GM12878 (cell line): ENCODE data around the gene GPC6. TPM values are rescaled to one million over a fixed set of nuclear protein-coding genes. Genes with fewer than 3 reads are reported as not detected.

Experiments used
- CBX3 ChIP-seq: fragments of 200-600 bp; sonication (generic); IDR thresholded peaks from 2 replicates; pipeline ENCODE4 v1.6.1; 2016; ENCODE audit warnings: low read depth, borderline replicate concordance
- GATAD2B ChIP-seq: fragments of 450-650 bp; conservative IDR thresholded peaks from 2 replicates; pipeline ENCODE4 v1.6.1; 2017; ENCODE audit warnings: low read depth, mild to moderate bottlenecking, moderate library complexity
- HDAC6 ChIP-seq: fragments of 200-600 bp; sonication (generic); IDR thresholded peaks from one replicate; pipeline ENCODE4 v1.8.0; 2017; ENCODE audit warnings: antibody characterized with exemption; ENCODE audit not compliant: unreplicated experiment
- NR2F1 ChIP-seq: fragments of 450-650 bp; conservative IDR thresholded peaks from 2 replicates; pipeline ENCODE4 v1.6.1; 2017; ENCODE audit warnings: mild to moderate bottlenecking
- ZNF384 ChIP-seq: IDR thresholded peaks from 2 replicates; pipeline ENCODE4 v1.6.1; 2012; ENCODE audit warnings: low read depth, mild to moderate bottlenecking, low read length, improper control_type of control experiment, borderline replicate concordance
- ZNF622 ChIP-seq: fragments of 450-650 bp; IDR thresholded peaks from 2 replicates; pipeline ENCODE4 v1.6.1; 2017; ENCODE audit warnings: mild to moderate bottlenecking, inconsistent platforms
- polyA plus RNA-seq, 11 experiments: library from polyadenylated mRNA; depleted of rRNA in 4 of 11; unstranded in 6 of 11; stranded (reverse) in 5 of 11; fragments of >200 nt; fragmentation: Nextera tagmentation in 4 of 11; fragmentation: Illumina TruSeq in 1 of 11; extraction: Ambion mirVana in 4 of 11; extraction: Trizol in 1 of 11; gene quantifications; 1 replicate in 1 of 11; 2 replicates in 10 of 11; pipeline versions ENCODE4 v1.2.1 to v1.2.3, GENCODE V29; 2011 to 2016; ENCODE audit warnings: inconsistent platforms in 2 of 11, missing spikeins in 2 of 11, low read depth in 1 of 11
- total RNA-seq, 4 experiments: library from RNA; depleted of rRNA in 3 of 4; stranded (reverse); fragments of >200 nt in 3 of 4; fragmentation: Illumina TruSeq in 1 of 4; extraction: Trizol in 1 of 4; gene quantifications; 2 replicates each; pipeline versions ENCODE4 v1.2.1 to v1.2.3, GENCODE V29; 2013 to 2021
- TF ChIP-seq, protein P1 (sequence below): fragments of 450-650 bp; IDR thresholded peaks from 2 replicates; pipeline ENCODE4 v1.6.1; 2017; ENCODE audit warnings: mild to moderate bottlenecking, moderate library complexity
- TF ChIP-seq, protein P2 (sequence below): fragments of 450-650 bp; conservative IDR thresholded peaks from 2 replicates; pipeline ENCODE4 v1.6.1; 2017; ENCODE audit warnings: mild to moderate bottlenecking, moderate library complexity

The GPC6 gene
- total and polyA plus RNA-seq, 10 of the 15 experiments (the other 5 are each of a cell fraction or from before 2014, with no cell fraction given), result 0.03 to 0.04 (median 0.03) TPM; not detected in 7

DNA sequence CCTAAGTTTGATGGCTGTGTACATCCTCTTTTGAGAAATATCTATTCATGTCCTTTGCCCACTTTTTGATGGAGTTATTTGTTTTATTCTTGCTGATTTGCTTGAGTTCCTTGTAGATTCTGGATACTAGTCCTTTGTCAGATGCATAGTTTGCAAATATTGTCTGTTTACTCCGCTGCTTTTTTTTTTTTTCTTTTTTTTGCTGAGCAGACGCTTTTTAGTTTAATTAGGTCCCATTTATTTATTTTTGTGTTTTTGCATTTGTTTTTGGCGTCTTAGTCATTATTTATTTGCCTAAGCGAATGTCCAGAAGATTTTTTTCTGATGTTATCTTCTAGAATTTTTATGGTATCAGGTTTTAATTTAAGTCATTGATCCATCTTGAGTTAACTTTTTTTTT, 114.9 kb downstream of the GPC6 start (continued):
- TF ChIP-seq, protein P1, sequence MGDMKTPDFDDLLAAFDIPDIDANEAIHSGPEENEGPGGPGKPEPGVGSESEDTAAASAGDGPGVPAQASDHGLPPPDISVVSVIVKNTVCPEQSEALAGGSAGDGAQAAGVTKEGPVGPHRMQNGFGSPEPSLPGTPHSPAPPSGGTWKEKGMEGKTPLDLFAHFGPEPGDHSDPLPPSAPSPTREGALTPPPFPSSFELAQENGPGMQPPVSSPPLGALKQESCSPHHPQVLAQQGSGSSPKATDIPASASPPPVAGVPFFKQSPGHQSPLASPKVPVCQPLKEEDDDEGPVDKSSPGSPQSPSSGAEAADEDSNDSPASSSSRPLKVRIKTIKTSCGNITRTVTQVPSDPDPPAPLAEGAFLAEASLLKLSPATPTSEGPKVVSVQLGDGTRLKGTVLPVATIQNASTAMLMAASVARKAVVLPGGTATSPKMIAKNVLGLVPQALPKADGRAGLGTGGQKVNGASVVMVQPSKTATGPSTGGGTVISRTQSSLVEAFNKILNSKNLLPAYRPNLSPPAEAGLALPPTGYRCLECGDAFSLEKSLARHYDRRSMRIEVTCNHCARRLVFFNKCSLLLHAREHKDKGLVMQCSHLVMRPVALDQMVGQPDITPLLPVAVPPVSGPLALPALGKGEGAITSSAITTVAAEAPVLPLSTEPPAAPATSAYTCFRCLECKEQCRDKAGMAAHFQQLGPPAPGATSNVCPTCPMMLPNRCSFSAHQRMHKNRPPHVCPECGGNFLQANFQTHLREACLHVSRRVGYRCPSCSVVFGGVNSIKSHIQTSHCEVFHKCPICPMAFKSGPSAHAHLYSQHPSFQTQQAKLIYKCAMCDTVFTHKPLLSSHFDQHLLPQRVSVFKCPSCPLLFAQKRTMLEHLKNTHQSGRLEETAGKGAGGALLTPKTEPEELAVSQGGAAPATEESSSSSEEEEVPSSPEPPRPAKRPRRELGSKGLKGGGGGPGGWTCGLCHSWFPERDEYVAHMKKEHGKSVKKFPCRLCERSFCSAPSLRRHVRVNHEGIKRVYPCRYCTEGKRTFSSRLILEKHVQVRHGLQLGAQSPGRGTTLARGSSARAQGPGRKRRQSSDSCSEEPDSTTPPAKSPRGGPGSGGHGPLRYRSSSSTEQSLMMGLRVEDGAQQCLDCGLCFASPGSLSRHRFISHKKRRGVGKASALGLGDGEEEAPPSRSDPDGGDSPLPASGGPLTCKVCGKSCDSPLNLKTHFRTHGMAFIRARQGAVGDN, result no peak
- TF ChIP-seq HDAC6 (no peak), NR2F1 (no peak), ZNF384 (no peak), CBX3 (no peak), ZNF622 (no peak), GATAD2B (no peak)
- TF ChIP-seq, protein P2, sequence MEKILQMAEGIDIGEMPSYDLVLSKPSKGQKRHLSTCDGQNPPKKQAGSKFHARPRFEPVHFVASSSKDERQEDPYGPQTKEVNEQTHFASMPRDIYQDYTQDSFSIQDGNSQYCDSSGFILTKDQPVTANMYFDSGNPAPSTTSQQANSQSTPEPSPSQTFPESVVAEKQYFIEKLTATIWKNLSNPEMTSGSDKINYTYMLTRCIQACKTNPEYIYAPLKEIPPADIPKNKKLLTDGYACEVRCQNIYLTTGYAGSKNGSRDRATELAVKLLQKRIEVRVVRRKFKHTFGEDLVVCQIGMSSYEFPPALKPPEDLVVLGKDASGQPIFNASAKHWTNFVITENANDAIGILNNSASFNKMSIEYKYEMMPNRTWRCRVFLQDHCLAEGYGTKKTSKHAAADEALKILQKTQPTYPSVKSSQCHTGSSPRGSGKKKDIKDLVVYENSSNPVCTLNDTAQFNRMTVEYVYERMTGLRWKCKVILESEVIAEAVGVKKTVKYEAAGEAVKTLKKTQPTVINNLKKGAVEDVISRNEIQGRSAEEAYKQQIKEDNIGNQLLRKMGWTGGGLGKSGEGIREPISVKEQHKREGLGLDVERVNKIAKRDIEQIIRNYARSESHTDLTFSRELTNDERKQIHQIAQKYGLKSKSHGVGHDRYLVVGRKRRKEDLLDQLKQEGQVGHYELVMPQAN, result no peak
